Activated T-cell treated with anti-CD3 and anti-CD28 coated beads, Interleukin-2, amount 50 U/mL, for 48 hours (primary cell): ENCODE data around the gene ELP2.
A peak's percentile ranks its signal among the peaks of the same experiment; 100 is the strongest.

Experiments
- DNase-seq, 2 experiments: peaks; one replicate each; pipeline ENCODE4 v3.0.0-alpha.2; 2020

Gene ELP2

GRCh38 chr18:36124841-36125240 is 4.9 kb upstream of the ELP2 start:
- DNase-seq = no peak

DNA sequence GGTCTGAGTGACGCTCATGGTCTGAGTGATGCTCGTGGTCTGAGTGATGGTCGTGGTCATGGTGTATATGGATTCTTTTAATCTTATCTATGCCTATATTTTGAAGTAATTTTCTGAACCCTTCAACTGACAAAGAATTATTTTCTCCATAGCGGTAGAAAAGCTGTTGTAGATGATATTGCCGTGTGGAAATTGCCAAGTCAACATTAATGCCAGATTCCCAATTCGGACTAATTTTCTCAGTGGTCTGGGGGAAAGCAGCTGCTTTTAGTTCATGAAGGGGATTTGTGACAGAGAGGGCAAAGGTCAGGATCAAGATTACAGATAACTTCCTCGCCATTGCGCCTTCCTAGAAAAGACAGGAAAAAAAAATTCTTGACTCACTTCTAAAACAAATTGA is 3.0 kb upstream of the ELP2 start:
- no peak for DNase-seq

- DNase-seq = no peak
Observed at GRCh38 chr18:36127836-36128529, 1.7 kb upstream of the ELP2 start.

DNA sequence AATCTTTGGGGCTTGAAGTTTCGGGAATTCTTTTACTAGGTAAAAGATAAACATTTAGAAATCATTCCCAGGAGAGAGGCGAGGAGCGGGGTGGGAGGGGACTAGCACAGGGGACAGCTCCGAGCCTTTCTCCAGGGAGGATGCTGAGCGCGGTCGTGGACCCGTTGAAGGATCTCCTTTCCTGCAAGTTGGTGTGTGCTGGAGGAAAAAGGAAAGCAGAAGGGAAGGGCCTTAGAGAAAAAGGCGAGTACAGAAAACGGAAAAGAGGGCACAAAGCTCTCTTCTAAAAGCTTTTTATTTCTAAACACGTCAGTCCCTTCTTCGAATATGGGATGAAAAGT is 1.2 kb upstream of the ELP2 start:
- peak in 1 of 2 experiments; percentile 28 for DNase-seq

DNA sequence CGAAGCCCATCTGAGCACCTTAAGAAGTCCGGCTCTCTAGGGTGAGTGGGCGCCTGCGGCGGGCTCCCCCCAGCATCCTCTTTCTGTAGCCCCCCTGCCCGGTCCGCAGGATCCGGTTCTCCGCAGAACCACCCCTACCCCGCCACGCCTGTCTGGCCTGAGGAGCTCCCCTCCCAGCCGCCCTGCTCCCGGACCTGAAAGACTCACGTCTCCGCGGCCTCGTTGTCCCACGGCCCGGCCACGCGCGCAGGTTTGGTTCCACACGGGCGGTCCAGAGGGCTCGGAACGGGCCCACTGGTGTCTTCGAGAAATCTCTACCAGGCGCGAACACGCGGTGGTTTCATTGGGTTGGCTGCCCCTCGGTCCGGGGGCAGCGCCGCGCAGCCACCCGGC is 796 bp upstream of the ELP2 start:
- DNase-seq = no peak

- DNase-seq = no peak
Observed at GRCh38 chr18:36130039-36130831, 536 bp downstream of the ELP2 start.

- DNase-seq = no peak
Observed at GRCh38 chr18:36130883-36131653, 1.4 kb downstream of the ELP2 start.

DNA sequence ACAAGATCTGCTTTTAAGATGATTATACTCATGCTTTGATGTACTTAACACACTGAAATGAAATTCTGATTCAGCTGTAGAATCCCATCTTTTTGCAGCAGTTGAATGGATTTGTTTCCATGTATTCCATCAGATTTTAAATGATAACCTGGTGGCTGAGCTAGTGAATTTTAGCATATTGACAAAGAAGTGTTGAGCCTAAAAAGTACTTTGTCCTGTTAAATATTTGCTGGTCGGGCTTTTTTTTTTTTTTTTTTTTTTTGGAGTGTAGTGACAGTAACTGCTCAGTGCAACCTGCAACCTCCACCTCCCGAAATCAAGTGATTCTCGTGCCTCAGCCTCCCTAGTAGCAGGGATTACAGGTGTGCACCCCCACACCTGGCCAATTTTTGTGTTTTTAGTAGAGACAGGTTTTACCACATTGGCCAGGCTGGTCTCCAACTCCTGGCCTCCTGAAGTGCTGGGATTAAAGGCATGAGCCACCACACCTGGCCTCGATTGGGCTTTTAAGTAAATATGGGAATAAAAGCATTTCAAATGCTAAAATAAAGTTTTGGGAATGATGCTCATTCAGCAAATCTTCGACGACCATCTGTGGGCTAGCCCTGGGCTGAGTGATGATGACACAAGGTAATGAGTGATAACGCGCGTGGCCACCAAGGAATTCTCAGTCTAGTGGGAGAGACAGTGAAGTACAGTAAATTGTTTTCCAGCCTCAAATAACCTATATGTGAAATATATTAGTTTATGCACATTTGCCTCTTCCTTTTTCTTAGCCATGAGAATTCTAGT is 2.2 kb downstream of the ELP2 start:
- no peak for DNase-seq

- no peak for DNase-seq
Observed at GRCh38 chr18:36132756-36133155, 3.1 kb downstream of the ELP2 start.

DNA sequence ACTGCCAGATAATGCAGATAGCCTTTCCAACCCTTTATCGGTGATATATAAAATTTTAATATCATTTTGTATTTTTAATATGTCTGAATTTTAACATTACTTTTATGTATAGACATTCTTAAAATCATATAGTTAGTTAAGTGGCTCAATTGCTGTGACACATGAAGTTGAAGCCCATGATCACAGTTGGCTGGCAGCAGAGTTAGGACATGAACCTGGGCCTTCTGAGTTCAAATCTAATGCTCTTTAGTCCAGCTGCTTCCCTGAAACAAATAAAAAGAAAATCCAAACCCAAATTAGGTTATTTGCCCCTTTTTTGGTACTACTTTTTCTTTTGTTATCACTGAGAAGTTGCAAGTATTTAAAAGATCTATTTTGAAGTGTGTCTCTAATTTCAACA is 5.6 kb downstream of the ELP2 start:
- DNase-seq = no peak

GRCh38 chr18:36139245-36139644 is 9.5 kb downstream of the ELP2 start:
- no peak for DNase-seq

- DNase-seq = no peak
Observed at GRCh38 chr18:36141576-36141975, 11.9 kb downstream of the ELP2 start.

DNA sequence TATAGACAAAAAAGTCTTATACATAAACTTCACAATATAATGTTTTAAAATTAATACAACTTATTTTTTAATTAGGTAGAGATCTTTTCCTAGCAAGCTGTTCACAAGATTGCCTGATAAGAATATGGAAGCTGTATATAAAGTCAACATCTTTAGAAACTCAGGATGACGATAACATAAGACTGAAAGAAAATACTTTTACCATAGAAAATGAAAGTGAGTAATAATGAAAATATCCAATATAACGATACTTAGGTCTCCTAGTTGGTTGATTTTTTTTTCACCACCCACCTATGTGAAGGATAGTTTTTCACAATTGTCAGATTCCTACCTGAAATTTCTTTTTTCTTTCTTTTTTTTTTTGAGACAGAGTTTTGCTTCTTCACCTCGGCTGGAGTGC is 13.1 kb downstream of the ELP2 start:
- DNase-seq = no peak

- no peak for DNase-seq
Observed at GRCh38 chr18:36143391-36143790, 13.7 kb downstream of the ELP2 start.

DNA sequence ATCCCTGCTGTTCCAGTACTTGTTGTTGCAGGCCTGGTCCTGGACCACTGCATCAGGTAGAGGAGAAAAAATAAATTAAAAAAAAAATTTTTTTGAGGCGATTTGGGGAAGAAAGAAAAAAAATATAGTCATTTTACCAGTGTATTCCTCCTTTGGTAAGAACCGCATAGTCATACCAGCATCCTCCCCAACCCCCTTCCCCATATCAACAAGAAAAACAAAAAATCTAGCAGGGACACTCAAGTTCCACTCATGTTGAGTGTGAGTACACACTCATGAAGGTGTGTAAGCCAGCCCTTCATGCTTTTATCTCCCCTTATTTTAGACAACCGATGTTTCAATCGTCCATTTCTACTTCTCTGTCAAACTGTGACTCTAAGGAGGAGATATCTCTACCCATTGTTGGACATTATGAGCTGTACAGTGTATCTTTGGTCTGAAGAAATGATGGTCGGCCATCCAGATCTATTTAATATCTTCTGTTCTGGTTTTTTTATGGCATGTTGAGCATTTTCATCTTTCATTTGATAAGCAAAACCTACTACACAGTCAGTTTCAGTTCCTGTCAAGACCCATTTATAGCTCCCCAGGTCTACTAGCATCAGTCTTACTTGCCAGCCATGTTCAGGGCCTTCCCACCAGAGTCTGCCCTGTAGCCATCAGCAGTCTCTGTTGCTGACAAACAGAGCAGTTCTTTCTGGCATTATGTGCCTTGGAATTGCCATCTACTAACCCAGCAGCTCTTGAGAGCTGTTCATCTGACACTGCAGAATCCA is 20.0 kb downstream of the ELP2 start:
- no peak for DNase-seq

- DNase-seq = no peak
Observed at GRCh38 chr18:36152781-36153180, 23.1 kb downstream of the ELP2 start.

GRCh38 chr18:36153203-36153602 is 23.5 kb downstream of the ELP2 start:
- no peak for DNase-seq

- no peak for DNase-seq
Observed at GRCh38 chr18:36153771-36154170, 24.1 kb downstream of the ELP2 start.

GRCh38 chr18:36155851-36156757 is 26.4 kb downstream of the ELP2 start:
- DNase-seq = no peak

GRCh38 chr18:36157441-36157840 is 27.7 kb downstream of the ELP2 start:
- no peak for DNase-seq

GRCh38 chr18:36158266-36158867 is 28.7 kb downstream of the ELP2 start:
- no peak for DNase-seq
